Left forelimb (tissue), 1 donor: Measurements from ENCODE around the gene ACOXL.

Experiments
- DNase-seq: peaks from one replicate; pipeline ENCODE4 v3.0.0-alpha.2; 2018; ENCODE audit warnings: low spot score

Gene ACOXL

DNA sequence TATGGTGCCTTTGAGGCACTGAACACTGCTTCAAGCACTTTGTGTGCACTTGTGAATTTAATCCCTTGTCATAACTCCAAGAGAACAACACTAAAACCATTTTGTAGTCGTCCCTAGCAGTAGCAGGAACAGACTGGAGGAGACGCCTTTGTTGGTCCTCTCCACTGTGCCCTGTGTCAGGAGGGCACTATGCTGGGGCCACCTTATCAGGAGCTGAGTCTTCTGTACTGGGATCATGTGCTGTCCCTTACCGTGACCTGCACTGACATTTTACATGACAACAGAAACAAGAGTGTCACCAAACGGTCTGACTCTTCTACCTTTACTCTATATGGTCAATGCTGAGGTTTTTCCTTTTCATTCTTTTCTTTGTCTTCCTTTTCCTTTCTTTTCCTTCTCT lies 62.0 kb downstream of the ACOXL start:
- DNase-seq, result no peak

DNA sequence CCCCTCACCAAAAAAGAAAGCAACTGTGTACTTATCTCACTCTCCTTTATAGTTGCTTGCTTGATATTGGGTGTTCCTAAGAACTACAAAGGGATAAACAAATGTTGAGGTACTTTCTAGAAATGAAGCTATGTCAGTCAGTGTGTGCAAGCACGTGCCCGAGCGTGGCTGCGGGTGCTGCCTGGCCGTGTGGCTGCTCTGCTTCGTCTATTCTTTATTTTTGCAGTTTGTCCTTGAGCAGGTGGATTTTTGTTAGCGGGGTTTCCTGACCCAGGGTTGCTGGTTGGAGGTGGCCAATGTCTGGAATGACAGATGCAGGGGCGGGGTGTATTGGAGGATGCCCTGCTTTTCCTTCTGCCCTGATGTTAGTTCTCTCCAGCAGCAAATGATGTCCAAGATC lies 62.6 kb downstream of the ACOXL start:
- DNase-seq, result no peak

DNA sequence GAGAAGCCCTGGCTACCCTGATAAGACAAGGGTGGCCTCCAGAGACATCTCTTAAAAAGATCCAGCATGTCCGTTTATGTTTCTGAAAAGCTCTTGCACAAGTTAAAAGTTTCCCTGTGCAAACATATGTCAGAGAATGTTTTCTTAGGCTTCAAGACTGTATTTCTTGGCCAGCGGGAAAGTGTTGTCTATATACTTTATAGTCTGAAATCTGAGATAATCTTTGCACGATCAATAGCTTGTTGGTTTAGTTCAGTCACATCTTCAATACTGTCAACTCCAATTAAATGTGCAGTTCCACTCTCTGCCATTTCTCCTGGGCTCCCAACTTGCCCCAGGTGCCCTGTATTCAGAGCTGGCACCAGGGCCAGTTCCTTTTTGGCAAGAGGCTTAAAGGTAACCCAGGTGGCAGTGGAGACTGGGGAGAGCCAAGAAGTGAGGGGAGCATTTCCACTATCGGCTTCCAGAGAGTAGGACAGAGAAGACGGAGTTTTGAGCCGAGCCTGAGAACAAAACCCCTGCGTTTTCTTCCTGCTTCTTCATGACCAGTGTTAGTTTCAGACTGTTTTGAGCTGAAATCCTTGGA lies 64.4 kb downstream of the ACOXL start:
- DNase-seq, result no peak

DNA sequence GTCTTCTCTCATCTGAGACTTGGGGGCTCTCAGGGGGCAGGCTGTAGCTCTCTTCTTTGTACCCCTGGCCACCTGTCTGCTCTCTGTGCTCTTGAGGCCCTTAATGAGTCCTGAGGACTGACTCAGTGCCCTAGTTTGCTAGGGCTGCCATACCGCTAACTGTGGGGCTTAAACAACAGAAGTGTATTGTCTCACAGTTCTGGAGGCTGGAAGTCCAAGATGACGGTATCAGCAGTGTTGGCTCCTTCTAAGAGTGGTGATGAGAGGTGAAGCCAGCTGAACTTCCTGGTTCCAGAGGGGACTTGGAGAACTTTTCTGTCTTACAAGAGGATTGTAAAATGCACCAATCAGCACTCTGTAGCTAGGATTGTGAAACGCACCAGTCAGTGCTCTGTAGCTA lies 67.0 kb downstream of the ACOXL start:
- DNase-seq, result no peak

DNA sequence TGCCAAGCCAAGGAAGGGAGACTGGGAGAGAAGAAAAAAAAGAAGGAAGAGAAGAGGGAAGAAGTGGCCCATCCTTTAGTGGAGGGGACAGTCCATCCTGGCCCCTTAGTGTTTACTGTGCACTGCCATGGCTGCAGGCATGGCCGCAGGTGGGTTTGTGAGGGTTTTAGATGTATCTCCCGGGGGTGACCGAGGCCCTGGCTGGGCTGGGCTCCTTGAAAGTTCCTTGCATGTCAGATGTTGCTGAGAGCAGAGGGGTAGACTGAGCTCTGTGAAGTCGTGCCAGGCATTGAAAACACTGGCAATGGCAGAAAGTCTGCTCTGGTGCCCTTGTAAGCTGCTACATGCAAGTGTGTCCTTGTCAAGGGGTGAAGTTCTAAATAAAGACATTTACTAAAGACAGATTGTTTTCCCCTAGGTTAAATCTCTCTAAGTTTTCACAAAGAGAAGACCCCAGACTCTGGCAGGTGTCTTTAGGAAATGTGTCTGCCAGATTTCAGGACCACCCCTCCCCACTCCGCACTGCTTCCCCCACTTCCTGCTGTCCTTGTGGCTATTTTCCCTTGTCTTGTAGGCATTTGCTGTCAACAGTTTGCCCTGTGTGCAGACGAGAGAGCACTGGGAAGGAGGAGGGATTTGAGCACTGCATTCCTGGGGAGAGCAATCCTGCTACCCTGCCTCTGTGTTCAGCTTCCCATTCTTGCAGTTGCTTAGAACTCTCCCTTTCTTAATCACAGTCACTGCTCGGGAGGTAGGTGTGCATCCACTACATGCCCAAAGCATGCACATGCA lies 68.4 kb downstream of the ACOXL start:
- no peak for DNase-seq

DNA sequence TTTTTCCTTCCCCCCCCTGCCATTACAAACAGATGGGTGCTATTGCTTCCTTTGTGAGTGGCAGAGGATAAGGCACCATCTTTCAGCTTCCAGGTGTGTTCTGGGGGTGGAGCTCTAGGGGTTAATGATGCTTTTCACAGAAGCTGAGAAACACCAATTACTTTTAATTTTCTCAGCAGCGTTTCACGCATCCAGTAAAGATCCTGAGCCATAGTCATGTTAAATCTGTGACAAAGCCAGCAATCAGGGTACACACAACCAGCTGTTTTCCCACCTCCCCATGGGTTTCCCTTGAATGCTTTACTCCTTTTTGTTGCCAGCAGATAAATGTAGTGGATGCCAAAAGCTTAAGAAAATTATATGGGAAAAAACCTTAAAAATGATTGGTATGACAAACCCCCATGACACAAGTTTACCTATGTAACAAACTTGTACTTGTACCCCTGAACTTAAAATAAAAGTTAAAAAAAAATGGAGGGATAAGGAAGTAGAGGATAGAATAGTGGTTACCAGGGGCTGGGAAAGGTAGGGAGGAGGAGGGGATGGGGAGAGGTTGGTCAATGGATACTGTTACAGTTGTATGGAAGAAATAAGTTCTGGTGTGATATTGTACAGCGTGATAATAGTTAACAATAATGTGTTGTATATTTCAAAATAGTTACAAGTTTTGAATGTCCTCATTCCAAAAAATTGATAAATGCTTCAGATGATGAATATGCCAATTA lies 70.0 kb downstream of the ACOXL start:
- no peak for DNase-seq

DNA sequence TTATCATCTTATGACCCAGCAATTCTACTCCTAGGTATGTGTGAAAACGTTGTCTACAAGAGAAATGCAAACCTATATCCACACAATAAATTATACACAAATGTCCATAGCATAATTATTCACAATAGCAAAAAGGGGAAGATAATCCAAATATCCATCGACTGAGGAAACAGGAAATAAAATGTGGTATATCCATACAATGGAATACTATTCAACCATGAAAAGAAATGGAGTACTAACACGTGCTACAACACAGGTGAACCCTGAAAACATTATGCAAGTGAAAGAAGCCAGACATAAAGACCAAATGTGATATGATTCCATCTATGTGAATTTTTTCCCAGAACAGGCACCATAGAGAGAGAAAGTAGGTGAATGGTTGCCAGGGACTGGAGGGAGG lies 72.1 kb downstream of the ACOXL start:
- no peak for DNase-seq

DNA sequence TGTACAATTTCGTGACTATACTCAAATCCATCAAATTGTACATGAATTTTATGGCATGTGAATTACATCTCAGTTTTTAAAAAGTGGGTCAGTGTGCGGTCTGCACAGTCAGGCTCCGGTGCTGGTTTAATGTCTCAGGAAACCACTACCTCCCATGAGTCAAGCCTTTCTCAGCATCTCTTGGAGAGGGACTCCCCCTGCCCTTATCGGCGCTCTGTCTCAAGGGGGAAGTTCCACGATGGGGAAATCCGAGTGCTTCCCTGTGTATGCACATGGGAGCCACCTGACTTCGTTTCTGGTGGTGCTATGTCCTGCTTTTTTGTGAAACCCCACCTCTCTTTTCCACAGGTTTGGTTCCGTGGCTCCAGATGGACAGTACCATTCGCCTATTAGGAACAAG lies 72.5 kb downstream of the ACOXL start:
- DNase-seq, result no peak

DNA sequence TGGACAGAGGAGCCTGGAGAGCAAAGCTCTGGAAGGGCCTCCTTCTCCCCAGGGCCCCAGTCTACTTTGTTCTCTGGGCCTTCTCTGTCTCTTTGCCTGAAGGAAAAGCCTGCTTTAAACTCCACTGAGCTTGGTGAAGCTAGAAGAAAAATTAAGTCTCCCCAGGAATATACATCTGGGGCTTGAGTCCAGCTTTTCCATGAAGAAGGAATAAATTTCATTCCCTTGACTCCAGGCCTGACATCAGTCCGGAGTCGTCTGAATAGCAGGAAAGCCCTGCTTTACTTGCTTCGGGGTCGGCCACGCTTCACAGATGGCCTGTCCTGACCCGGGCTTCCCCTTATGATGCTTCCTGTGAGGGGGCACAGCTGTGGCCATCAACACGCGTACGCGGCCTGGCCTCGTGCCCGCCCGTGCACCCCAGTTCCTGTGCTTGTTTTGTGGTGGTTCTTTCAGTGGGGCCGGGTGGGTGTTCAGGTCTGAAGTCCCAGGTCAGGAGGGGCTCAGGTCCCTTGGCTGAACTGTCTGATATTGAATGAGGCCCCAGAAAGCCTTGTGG lies 73.6 kb downstream of the ACOXL start:
- no peak for DNase-seq

DNA sequence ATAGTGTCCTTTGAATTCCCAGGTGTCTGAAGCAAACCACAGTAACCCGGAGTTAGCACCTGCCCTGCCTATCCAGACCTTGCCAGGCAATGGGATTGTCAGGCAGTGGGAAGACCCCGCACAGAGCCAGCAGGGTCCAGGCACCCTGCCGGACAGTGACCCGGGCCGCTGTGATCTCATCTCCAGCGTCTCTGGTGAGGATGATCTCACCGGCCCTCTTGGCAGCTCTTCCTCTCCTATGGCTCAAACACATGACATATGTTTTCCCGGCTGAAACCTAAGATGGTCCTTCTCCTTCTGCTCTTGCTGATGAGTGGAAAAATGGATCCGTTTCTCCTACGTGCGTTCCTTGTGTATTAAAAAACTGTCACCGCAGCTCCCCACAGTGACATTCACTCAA lies 75.1 kb downstream of the ACOXL start:
- peak; percentile 84 for DNase-seq

DNA sequence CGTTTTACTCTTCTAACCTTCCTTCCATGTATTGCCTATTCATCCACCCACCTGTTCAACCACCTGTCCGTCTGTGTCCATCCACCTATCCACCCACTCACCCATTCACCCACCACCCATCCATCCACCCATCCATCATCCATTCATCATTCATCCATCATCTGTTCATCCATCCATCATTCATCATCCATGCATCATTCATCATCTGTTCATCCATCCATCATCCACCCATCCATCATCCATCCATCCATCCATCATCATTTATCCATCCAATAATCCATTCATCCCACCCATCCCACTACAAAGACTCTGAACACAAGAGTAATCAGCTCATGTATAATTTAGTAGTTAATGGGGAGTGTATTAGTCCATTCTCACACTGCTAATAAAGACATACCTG lies 78.0 kb downstream of the ACOXL start:
- no peak for DNase-seq

DNA sequence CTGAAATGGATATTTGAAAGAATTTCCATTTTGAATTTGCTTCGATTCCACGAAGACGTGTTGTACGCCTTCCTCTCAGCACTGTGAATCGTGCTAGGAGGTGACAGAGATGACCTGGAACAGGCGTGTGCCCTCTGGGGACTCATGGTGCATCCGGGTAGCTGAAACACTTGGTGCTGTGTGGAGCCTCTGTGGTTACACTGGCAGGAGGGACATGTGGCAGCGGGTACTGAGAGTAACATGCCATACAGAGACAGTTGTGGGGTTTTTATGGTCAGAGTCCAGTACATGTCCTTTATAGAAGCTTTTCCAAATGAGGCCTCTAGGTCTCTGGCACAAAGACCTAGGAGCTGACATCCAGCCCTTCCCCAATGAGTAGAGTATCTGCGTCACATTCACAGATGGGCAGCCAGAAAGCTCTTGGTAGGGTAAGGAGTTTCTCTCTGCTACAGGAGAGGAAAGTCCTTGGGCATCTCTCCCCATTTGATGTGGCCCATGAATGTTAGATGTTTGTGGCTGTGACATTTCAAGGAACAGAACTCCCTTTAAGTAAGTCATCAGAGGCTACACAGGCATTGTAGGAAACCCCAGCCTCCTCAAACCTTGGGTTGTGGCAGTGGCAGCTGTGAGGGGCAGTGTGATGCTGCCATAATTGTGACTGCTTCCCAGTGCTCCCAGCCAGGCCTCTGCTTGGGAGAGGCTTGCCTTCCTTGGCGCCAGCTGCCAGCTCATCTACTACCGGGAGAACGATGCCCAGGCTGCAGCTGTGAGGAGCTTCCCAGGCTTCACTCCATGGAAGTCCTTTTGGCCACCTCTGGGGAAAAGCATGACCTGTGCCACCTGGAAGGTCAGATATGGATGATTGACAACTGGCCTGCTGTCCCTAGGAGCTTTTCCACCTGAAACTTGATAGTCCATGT lies 80.6 kb downstream of the ACOXL start:
- no peak for DNase-seq

DNA sequence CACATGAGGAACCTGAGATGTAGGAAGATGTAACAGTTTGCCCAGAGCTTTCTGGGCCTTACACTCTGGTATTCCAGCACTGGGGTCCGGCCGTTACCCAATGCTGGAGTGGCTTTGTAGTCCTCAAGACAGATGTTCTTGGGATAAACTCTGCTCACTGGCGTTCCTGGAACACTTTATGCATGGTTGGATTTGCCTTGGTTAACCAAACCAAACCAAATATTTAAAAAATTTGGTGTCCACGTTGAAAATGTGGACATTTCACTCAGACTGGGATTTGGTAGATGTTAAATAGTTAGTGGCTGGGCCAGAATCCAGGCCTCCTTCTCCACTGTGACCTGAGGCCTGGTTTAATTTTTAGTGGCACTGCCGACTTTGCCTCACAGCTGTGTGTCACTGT lies 81.5 kb downstream of the ACOXL start:
- DNase-seq, result no peak

DNA sequence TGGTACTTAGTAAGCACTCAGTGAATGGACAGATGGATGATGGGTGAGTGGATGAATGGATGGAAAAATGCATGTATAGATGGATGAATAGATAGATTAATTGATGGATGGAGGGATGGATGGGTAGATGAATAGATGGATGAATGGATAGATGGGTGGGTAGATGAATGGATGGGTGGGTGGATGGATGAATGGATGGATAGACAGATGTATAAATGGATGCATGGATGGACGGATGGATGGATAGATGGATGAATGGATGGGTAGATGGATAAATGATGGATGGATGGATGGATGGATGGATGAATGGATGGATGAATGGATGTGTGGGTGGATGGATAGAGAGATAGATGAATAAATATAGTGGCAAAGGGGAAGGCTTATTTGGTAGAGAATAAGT lies 83.6 kb downstream of the ACOXL start:
- DNase-seq, result no peak

DNA sequence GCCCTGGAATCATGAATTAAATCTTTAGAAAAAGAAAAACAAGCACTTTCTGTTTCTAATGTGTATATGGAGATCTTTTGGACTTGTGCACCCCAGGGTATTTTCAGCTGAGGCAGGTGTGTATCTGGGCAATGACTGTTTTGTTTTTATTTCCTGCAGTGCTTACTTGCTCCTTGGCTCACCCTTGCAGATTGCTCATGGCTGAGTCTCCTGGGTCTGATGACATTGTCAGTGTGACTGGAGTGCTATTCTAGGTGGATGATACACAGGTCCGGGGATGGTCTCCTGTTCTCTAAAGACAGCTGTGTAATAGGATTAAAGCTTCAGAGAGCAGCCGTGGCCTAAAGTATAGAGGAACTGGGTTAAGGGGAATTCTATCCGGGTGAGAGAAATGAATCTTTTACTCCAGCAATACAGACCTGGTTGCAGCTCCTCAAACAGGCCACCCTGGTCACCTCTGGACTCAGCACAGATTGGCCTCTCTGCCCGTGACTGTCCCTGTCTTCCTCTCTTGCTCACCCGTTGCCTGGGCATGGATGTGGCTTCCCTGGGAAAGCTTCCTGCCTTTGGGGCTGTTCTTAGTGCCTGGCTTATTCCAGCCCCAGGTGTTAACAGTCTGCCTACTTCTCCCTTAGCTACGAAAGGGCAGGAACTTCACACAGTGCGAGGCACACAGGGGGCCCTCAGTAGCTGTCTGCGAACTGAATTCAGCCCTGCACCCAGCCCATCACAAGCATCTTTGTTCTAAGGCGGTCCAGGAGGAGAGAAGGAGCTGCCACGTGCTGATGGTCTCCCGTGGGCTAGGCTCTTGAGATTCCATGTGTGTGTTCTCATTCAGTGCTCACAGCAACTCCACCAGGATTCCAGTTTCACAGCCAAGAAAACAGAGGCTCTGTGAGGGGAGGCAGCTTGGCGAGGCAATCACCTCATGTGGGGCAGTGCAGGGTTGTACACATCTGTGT lies 84.3 kb downstream of the ACOXL start:
- no peak for DNase-seq

DNA sequence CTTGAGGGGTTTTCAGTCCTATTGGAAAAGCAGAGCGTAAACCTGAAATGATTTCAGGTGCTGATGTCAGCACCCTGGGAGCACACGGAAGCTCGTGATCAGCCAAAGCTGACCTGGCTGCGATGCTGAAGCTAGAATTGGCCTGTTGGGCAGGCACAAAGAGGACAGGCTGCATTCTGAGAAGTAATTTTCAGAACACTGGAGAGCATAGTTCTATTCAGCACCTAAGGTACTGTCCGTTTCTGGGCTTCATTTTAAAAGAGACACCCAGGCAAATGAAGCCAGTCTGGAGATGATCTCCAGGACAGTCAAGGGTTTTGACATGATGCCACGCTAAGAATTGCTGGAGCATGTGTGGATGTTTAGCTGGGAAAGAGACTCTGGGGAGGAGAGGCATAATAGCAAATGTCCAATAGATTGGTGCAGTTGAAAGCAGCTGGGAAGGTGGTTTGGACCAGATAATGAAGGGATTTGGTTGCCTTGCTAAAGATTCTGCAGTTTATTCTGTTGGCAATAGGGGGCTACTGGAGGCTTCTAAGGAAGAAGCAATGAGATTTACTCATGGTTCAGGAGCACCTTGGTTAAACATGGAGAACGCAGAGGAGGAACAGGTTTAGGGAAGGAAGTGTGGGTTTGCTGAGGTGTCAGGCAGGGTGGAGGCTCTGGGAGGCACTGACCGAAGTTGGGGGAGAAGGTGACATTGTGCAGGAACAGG lies 86.6 kb downstream of the ACOXL start:
- DNase-seq, result no peak

DNA sequence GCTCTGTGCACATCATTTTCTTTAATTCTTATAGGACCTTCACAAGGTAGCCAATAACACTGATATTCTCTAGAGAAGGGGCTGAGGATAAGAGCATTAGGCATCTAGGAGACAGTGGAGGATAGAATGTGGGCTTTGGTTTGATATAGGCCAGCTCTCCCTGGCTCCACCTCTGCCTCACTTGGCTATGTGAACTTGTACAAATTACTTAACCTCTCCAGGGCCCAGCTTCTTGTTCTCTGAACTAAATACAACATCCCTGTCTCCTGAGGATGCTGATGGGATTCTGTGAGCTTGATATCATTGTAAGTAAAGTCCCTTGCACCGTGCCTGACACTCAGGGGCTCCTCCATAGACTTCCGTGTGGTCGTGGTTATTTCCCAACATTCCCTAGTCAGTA lies 87.3 kb downstream of the ACOXL start:
- no peak for DNase-seq

DNA sequence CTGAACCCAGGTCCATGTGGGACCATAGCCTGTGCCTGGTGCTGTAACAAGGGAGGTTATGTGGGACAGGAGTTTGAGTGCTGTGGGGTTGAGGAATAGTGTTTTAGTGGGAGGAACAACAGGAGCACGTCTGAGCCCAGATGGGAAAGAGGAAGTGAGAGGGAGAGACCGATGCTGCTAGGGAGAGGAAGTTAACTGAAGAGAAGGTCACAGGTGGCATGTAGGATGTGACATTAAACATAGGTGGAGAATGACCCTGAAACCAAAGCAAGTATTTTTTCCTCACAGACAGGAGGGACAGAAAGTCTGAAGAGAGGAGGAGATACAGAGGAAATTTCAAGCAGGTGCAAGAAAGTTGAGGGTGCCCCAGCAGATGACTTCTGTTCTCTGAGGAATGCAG lies 87.8 kb downstream of the ACOXL start:
- no peak for DNase-seq

DNA sequence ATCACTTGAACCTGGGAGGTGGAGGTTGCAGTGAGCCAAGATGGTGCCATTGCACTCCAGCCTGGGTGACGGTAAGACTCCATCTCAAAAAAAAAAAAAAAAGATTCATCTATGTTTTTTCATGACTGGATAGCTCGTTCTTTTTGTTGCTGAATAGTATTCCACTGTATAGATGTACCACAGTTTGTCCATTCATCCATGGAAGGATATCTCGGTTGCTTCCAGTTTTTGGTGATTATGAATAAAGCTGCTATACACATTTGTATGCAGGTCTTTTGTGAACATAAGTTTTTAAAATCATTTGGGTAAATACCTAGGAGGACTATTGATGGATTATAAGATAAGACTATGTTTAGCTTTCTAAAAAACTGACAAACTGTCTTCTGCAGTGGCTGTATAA lies 90.8 kb downstream of the ACOXL start:
- no peak for DNase-seq

DNA sequence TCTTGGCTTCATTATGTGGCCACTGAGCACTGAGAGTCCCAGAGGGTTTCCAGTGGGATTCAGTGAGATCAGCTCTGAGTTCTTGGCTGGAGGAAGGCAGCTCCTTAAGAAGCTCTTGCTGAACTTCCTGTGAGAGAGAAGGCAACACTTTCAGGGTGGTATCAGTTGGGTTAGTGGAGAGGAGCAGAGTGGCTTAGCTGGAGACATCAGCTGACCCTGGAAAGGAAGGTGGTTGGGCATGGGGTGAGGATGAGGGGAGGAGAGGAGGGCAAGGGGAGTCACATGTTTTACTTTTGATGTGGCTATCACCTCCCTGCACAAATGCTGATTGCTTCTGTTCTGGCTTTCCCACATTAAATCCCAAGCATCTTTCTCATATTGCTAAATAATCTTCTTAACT lies 95.1 kb downstream of the ACOXL start:
- no peak for DNase-seq
